B cell (primary cell): ENCODE results near the gene KCNE3. TPM values are rescaled to one million over a fixed set of nuclear protein-coding genes. Genes with fewer than 3 reads are reported as not detected.

ENCODE experiments used
- ATAC-seq: fragments of 200-7000 bp; cut with Tn5 transposase; one replicate; pipeline ENCODE4 v1.10.0; 2021; ENCODE audit warnings: low read depth, mild to moderate bottlenecking, moderate number of reproducible peaks, moderate library complexity
- CTCF ChIA-PET: fragments of 350-600 bp; sonication (Branson Sonifier 250); formaldehyde crosslinking; loops from one replicate; lab custom pipeline; 2021; ENCODE audit warnings: antibody characterized with exemption, inconsistent platforms; lab: Charles Lee
- POLR2A ChIA-PET: fragments of 350-600 bp; sonication (Branson Sonifier 250); formaldehyde crosslinking; loops from one replicate; lab custom pipeline; 2021; ENCODE audit warnings: antibody characterized with exemption; lab: Charles Lee
- DNase-seq: peaks from one replicate; pipeline ENCODE4 v3.0.0; 2013
- H2AFZ ChIP-seq: 2 replicates; pipeline ENCODE4 v1.6.1; 2012; ENCODE audit warnings: mild to moderate bottlenecking, low read depth, low read length; ENCODE audit not compliant: insufficient read depth, poor library complexity, severe bottlenecking
- H3K27ac ChIP-seq, 2 donors: 1 replicate in 1 of 2; 2 replicates in 1 of 2; pipeline ENCODE4 v1.5.1; 2012 to 2013; ENCODE audit warnings: low read length in 2 of 2, mild to moderate bottlenecking in 2 of 2, moderate library complexity in 1 of 2
- H3K27me3 ChIP-seq, 4 experiments: fragments of 200-600 bp in 1 of 4; sonication (generic) in 1 of 4; replicated peaks in 1 of 4; 1 replicate in 2 of 4; 2 replicates in 2 of 4; pipeline versions ENCODE4 v1.6.1 to v1.7.0; 2013 to 2016; ENCODE audit warnings: low read length in 3 of 4, mild to moderate bottlenecking in 2 of 4, mixed read lengths in 1 of 4, moderate library complexity in 1 of 4; ENCODE audit not compliant: insufficient read depth in 4 of 4, control insufficient read depth in 3 of 4; ENCODE audit errors: control extremely low read depth in 1 of 4
- H3K36me3 ChIP-seq, 2 experiments: replicated peaks in 1 of 2; 1 replicate in 1 of 2; 2 replicates in 1 of 2; pipeline versions ENCODE4 v1.6.1 to v1.7.1; 2013; ENCODE audit warnings: low read length in 1 of 2; ENCODE audit not compliant: insufficient read depth in 2 of 2, control insufficient read depth in 1 of 2; ENCODE audit errors: control extremely low read depth in 1 of 2, extremely low read depth in 1 of 2
- H3K4me1 ChIP-seq, 2 donors: fragments of 200-600 bp in 1 of 2; sonication (generic) in 1 of 2; 1 replicate in 1 of 2; 2 replicates in 1 of 2; pipeline versions ENCODE4 v1.5.1 to v1.6.1; 2013 to 2017; ENCODE audit warnings: low read length in 2 of 2; ENCODE audit not compliant: control insufficient read depth in 2 of 2, insufficient read depth in 2 of 2
- H3K4me2 ChIP-seq: replicated peaks from 2 replicates; pipeline ENCODE3; 2012; ENCODE audit warnings: mild to moderate bottlenecking, low read depth, low read length; ENCODE audit not compliant: poor library complexity, severe bottlenecking
- H3K4me3 ChIP-seq, 5 experiments: fragments of 200-600 bp in 1 of 5; sonication (generic) in 1 of 5; 1 replicate in 3 of 5; 2 replicates in 2 of 5; pipeline versions ENCODE4 v1.5.1 to v1.7.0; 2011 to 2016; ENCODE audit warnings: low read length in 4 of 5, mild to moderate bottlenecking in 4 of 5, low read depth in 2 of 5, control low read depth in 1 of 5, moderate library complexity in 1 of 5; ENCODE audit not compliant: insufficient read depth in 1 of 5; ENCODE audit errors: control extremely low read depth in 1 of 5, extremely low read depth in 1 of 5
- H3K79me2 ChIP-seq: fragments of 200-600 bp; sonication (generic); one replicate; pipeline ENCODE4 v1.6.0; 2016; ENCODE audit warnings: low read length; ENCODE audit not compliant: control insufficient read depth, insufficient read depth
- H3K9ac ChIP-seq: fragments of 200-600 bp; sonication (generic); 2 replicates; pipeline ENCODE4 v1.6.1; 2017; ENCODE audit warnings: mild to moderate bottlenecking, low read length, moderate library complexity
- H3K9me3 ChIP-seq, 3 donors: one replicate each; pipeline versions ENCODE4 v1.6.1 to v1.7.1; 2013; ENCODE audit warnings: low read length in 2 of 3; ENCODE audit not compliant: control insufficient read depth in 2 of 3, insufficient read depth in 1 of 3; ENCODE audit errors: control extremely low read depth in 1 of 3
- H4K20me1 ChIP-seq: 2 replicates; pipeline ENCODE4 v1.6.0; 2012; ENCODE audit warnings: mild to moderate bottlenecking, low read length; ENCODE audit not compliant: insufficient read depth, control insufficient read depth, poor library complexity, severe bottlenecking
- H3K27ac Mint-ChIP-seq: one replicate; pipeline ENCODE4 v1.8.0; 2021; ENCODE audit warnings: mixed read lengths
- H3K27me3 Mint-ChIP-seq: one replicate; pipeline ENCODE4 v1.8.0; 2021; ENCODE audit warnings: mixed read lengths
- H3K4me1 Mint-ChIP-seq: one replicate; pipeline ENCODE4 v1.8.0; 2021; ENCODE audit warnings: mixed read lengths
- H3K4me3 Mint-ChIP-seq: one replicate; pipeline ENCODE4 v1.8.0; 2021; ENCODE audit warnings: mixed read lengths
- H3K9me3 Mint-ChIP-seq: one replicate; pipeline ENCODE4 v1.8.0; 2022; ENCODE audit warnings: mixed read lengths; ENCODE audit not compliant: insufficient read depth
- CTCF ChIP-seq: fragments of 200-600 bp; IDR thresholded peaks from one replicate; pipeline ENCODE4 v1.8.0; 2022; ENCODE audit warnings: antibody characterized with exemption, mild to moderate bottlenecking
- EZH2 ChIP-seq: IDR thresholded peaks from 2 replicates; pipeline ENCODE4 v1.6.1; 2012; ENCODE audit warnings: borderline replicate concordance, low read depth, mild to moderate bottlenecking, moderate library complexity, low read length; ENCODE audit not compliant: insufficient read depth, poor library complexity, severe bottlenecking
- WGBS: methylation state at CpG from one replicate; pipeline ENCODE4 v1.1.5; 2013; ENCODE audit warnings: missing lambda C conversion rate; ENCODE audit not compliant: insufficient coverage; 5-methylcytosine and 5-hydroxymethylcytosine counted together
- intact Hi-C: fragments of 100-400 bp; cut with micrococcal nuclease; formaldehyde crosslinking; loops from one replicate; pipeline ENCODE4 v1.10.0; 2022
- polyA plus RNA-seq: library from polyadenylated mRNA; depleted of rRNA; stranded (reverse); fragments of >200 nt; gene quantifications from 2 replicates; pipeline ENCODE4 v1.2.3, GENCODE V29; 2012
- total RNA-seq, 2 donors: library from RNA; stranded (reverse); fragments of 120-200 nt in 1 of 2; gene quantifications; 1 replicate in 1 of 2; 2 replicates in 1 of 2; pipeline versions ENCODE4 v1.2.3 to v1.2.4, GENCODE V29; 2013 to 2022

Gene KCNE3
- total and polyA plus RNA-seq, 2 donors (not counting 1 experiment from before 2014, with no cell fraction given), result 0.85 TPM; not detected in 1

- no peaks in the 10 kb centered on the region for H4K20me1 ChIP-seq
- H3K27me3 ChIP-seq, result no peaks in the 10 kb centered on the region
- Mint-ChIP-seq H3K4me1 (no peaks in the 10 kb centered on the region), H3K4me3 (no peak overlapping the region), H3K9me3 (peaks cover 4% of the 10 kb centered on the region), H3K27me3 (no peaks in the 10 kb centered on the region), H3K27ac (no peak overlapping the region)
- H3K9ac ChIP-seq, result no peak overlapping the region
- no peak for TF ChIP-seq CTCF
- ChIA-PET CTCF (no interaction called here), POLR2A (no interaction called here)
- no peaks in the 10 kb centered on the region for H3K36me3 ChIP-seq
- DNase-seq, result no peak
- no peak overlapping the region for H3K4me2 ChIP-seq
- peaks cover 2 to 10% (median 5%) of the 10 kb centered on the region in 3 donors for H3K9me3 ChIP-seq
- intact Hi-C loops, result no loop called here
- H3K27ac ChIP-seq, result no peak overlapping the region
- no peak overlapping the region for H2AFZ ChIP-seq
- no peak overlapping the region for H3K4me3 ChIP-seq
- H3K79me2 ChIP-seq, result no peaks in the 10 kb centered on the region
- no peaks in the 10 kb centered on the region for H3K4me1 ChIP-seq
- no peak for ATAC-seq
- 75% methylated on average over 1 of the region's 1 CpG for WGBS
These were observed 39.5 kb upstream of the KCNE3 start for GRCh38 chr11:74506823-74507222.

- Histone ChIP-seq H3K4me2 (no peak overlapping the region), H3K4me3 (no peak overlapping the region), H3K27me3 (no peaks in the 10 kb centered on the region), H3K4me1 (no peaks in the 10 kb centered on the region), H3K9ac (no peak overlapping the region), H3K36me3 (no peaks in the 10 kb centered on the region), H2AFZ (no peak overlapping the region), H4K20me1 (no peaks in the 10 kb centered on the region), H3K79me2 (no peaks in the 10 kb centered on the region), H3K9me3 (peaks cover 4 to 10% (median 5%) of the 10 kb centered on the region in 3 donors), H3K27ac (no peak overlapping the region)
- ChIA-PET POLR2A (no interaction called here), CTCF (no interaction called here)
- no peaks in the 10 kb centered on the region for H3K27me3 Mint-ChIP-seq
- no peaks in the 10 kb centered on the region for H3K4me1 Mint-ChIP-seq
- H3K9me3 Mint-ChIP-seq, result peaks cover 4% of the 10 kb centered on the region
- WGBS, result 83% methylated on average over 2 of the region's 4 CpGs
- ATAC-seq (no peak), DNase-seq (no peak)
- no peak overlapping the region for H3K27ac Mint-ChIP-seq
- no peak overlapping the region for H3K4me3 Mint-ChIP-seq
- no peak for TF ChIP-seq CTCF
- TF ChIP-seq EZH2, result no peak
- intact Hi-C loops, result no loop called here
These were observed 38.6 kb upstream of the KCNE3 start for GRCh38 chr11:74505911-74506310.
